ENCODE results near the gene RAPGEF2. TPM values are rescaled to one million over a fixed set of nuclear protein-coding genes. Genes with fewer than 3 reads are reported as not detected.
"Not testable (repeated sequence)": the region's sequence is repeated elsewhere in the genome, so short reads cannot be mapped to it uniquely, and the experiment has no call there.

The RAPGEF2 gene
- total and polyA plus RNA-seq, 10 of the 15 experiments (the other 5 are each of a cell fraction or from before 2014, with no cell fraction given), result 0.31 to 24.0 (median 2.9) TPM

DNA sequence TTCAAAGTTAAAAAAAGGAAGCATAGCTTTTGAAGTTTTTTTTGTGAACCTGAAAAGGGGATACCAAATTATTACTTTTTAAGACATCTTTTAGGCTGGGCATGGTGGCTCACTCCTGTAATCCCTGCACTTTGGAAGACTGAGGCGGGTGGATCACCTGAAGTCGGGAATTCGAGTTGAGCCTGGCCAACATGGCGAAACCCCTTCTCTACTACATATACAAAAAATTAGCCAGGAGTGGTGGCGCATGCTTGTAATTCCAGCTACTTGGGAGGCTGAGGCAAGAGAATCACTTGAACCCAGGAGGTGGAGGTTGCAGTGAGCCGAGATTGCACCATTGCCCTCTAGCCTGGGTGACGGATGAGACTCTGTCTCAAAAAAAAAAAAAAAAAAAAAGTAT lies 10.5 kb downstream of the RAPGEF2 start:
- not testable (repeated sequence) for H3K27me3 ChIP-seq (replicated peaks in 1 of 2; ENCODE audit: control insufficient read depth in 2 of 2, insufficient read depth in 2 of 2, low read length in 1 of 2)

DNA sequence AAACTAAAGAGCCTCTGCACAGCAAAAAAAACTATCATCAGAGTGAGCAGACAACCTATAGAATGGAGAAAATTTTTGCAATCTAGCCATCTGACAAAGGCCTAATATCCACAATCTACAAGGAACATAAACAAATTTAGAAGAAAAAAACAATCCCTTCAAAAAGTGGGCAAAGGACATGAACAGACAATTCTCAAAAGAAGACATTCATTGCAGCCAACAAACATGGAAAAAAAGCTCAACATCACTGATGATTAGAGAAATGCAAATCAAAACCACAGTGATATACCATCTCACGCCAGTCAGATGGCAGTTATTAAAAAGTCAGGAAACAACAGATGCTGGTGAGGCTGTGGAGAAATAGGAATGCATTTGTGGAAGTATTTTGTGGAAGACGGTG lies 13.2 kb downstream of the RAPGEF2 start:
- in situ Hi-C loops (cut with MboI); H2AFZ ChIP-seq (ENCODE audit: control insufficient read depth, low read depth, low read length); ATAC-seq; BruUV-seq (replicated peaks); RAD21 ChIA-PET (ENCODE audit: unreplicated experiment); H3K4me2 ChIP-seq (ENCODE audit: control insufficient read depth, insufficient read depth); H3K27ac ChIP-seq (ENCODE audit: control insufficient read depth, insufficient read depth); POLR2A ChIA-PET; DNase-seq (ENCODE audit: low read depth, low spot score); intact Hi-C loops (cut with micrococcal nuclease; ENCODE audit: unreplicated experiment); H3K4me1 ChIP-seq (ENCODE audit: control insufficient read depth, insufficient read depth, low read length); H3K4me3 ChIP-seq; CTCF ChIA-PET; FAIRE-seq; H4K20me1 ChIP-seq (ENCODE audit: control insufficient read depth, insufficient read depth); H3K9ac ChIP-seq (ENCODE audit: control insufficient read depth, insufficient read depth, low read length); H3K9me3 ChIP-seq (replicated peaks; ENCODE audit: control insufficient read depth, insufficient read depth, low read length); H3K36me3 ChIP-seq (ENCODE audit: control insufficient read depth in 2 of 2, insufficient read depth in 2 of 2, low read length in 1 of 2); H3K27me3 ChIP-seq (replicated peaks in 1 of 2; ENCODE audit: control insufficient read depth in 2 of 2, insufficient read depth in 2 of 2, low read length in 1 of 2): not testable (repeated sequence)
- H3K79me2 ChIP-seq (ENCODE audit: control insufficient read depth, insufficient read depth, low read length), result peaks cover 46% of the 10 kb centered on the region
- 75% methylated on average over 2 of the region's 2 CpGs for WGBS (ENCODE audit: insufficient coverage, insufficient replicate concordance, low lambda C conversion rate, missing lambda C conversion rate)
- SMC1A ChIA-PET (ENCODE audit: uncharacterized antibody, unreplicated experiment), result interaction anchor here (1.0 to 1.1 kb wide), 2 partner anchors 10 to 11 kb away, joined by 3 to 5 read pairs; no protein-coding TSS in a partner anchor

More for the DNA sequence above, 10.5 kb downstream of the RAPGEF2 start:
- BruUV-seq (replicated peaks); H2AFZ ChIP-seq (ENCODE audit: control insufficient read depth, low read depth, low read length); H3K27ac ChIP-seq (ENCODE audit: control insufficient read depth, insufficient read depth); in situ Hi-C loops (cut with MboI); H4K20me1 ChIP-seq (ENCODE audit: control insufficient read depth, insufficient read depth); RAD21 ChIA-PET (ENCODE audit: unreplicated experiment); POLR2A ChIA-PET; H3K4me1 ChIP-seq (ENCODE audit: control insufficient read depth, insufficient read depth, low read length); DNase-seq (ENCODE audit: low read depth, low spot score); H3K9ac ChIP-seq (ENCODE audit: control insufficient read depth, insufficient read depth, low read length); H3K9me3 ChIP-seq (replicated peaks; ENCODE audit: control insufficient read depth, insufficient read depth, low read length); ATAC-seq; intact Hi-C loops (cut with micrococcal nuclease; ENCODE audit: unreplicated experiment); CTCF ChIA-PET; FAIRE-seq; H3K4me3 ChIP-seq; H3K36me3 ChIP-seq (ENCODE audit: control insufficient read depth in 2 of 2, insufficient read depth in 2 of 2, low read length in 1 of 2); H3K4me2 ChIP-seq (ENCODE audit: control insufficient read depth, insufficient read depth): not testable (repeated sequence)
- SMC1A ChIA-PET (ENCODE audit: uncharacterized antibody, unreplicated experiment), result interaction anchor here (1.2 kb wide), 1 partner anchor 200 kb away, joined by 3 read pairs; no protein-coding TSS in a partner anchor
- H3K79me2 ChIP-seq (ENCODE audit: control insufficient read depth, insufficient read depth, low read length), result peaks cover 62% of the 10 kb centered on the region
- WGBS (ENCODE audit: insufficient coverage, insufficient replicate concordance, low lambda C conversion rate, missing lambda C conversion rate), result 93% methylated on average over 6 of the region's 7 CpGs

DNA sequence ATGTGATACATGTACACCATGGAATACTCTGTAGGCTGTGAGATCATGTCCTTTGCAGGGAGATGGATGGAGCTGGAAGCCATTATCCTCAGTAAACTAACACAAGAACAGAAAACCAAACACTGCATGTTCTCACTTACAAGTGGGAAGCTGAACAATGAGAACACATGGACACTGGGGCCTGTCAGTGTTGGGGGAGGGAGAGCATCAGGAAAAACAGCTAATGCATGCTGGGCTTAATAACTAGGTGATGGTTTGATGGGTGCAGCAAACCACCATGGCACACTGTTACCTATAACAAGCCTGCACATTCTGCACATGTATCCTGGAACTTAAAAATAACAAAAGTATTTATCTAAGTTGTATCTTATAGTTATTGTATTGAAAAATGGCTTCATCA lies 13.8 kb downstream of the RAPGEF2 start:
- H3K27ac ChIP-seq (ENCODE audit: control insufficient read depth, insufficient read depth); DNase-seq (ENCODE audit: low read depth, low spot score); H3K9me3 ChIP-seq (replicated peaks; ENCODE audit: control insufficient read depth, insufficient read depth, low read length); CTCF ChIA-PET; BruUV-seq (replicated peaks); H3K27me3 ChIP-seq (replicated peaks in 1 of 2; ENCODE audit: control insufficient read depth in 2 of 2, insufficient read depth in 2 of 2, low read length in 1 of 2); H3K4me1 ChIP-seq (ENCODE audit: control insufficient read depth, insufficient read depth, low read length); H2AFZ ChIP-seq (ENCODE audit: control insufficient read depth, low read depth, low read length); H3K4me2 ChIP-seq (ENCODE audit: control insufficient read depth, insufficient read depth); H3K36me3 ChIP-seq (ENCODE audit: control insufficient read depth in 2 of 2, insufficient read depth in 2 of 2, low read length in 1 of 2); H3K9ac ChIP-seq (ENCODE audit: control insufficient read depth, insufficient read depth, low read length); POLR2A ChIA-PET; intact Hi-C loops (cut with micrococcal nuclease; ENCODE audit: unreplicated experiment); RAD21 ChIA-PET (ENCODE audit: unreplicated experiment); H3K4me3 ChIP-seq; H4K20me1 ChIP-seq (ENCODE audit: control insufficient read depth, insufficient read depth); in situ Hi-C loops (cut with MboI); FAIRE-seq; ATAC-seq: not testable (repeated sequence)
- H3K79me2 ChIP-seq (ENCODE audit: control insufficient read depth, insufficient read depth, low read length), result peaks cover 44% of the 10 kb centered on the region
- SMC1A ChIA-PET (ENCODE audit: uncharacterized antibody, unreplicated experiment), result interaction anchor here (1.0 to 1.1 kb wide), 2 partner anchors 11 to 12 kb away, joined by 3 to 5 read pairs; no protein-coding TSS in a partner anchor
